H9 (cell line): ENCODE data around the gene SMIM3. TPM values are rescaled to one million over a fixed set of nuclear protein-coding genes. Genes with fewer than 3 reads are reported as not detected.
"Not testable (repeated sequence)": the region's sequence is repeated elsewhere in the genome, so short reads cannot be mapped to it uniquely, and the experiment has no call there.

Experiments
- DNase-seq: peaks from one replicate; pipeline ENCODE4 v3.0.0-alpha.2; 2017
- H2AFZ ChIP-seq: one replicate; pipeline ENCODE4 v1.6.1; 2013; ENCODE audit warnings: mild to moderate bottlenecking, low read length, control low read depth, moderate library complexity
- H2AK5ac ChIP-seq: 2 replicates; pipeline ENCODE4 v1.6.1; 2013; ENCODE audit warnings: low read length, control low read depth, mixed read lengths; ENCODE audit not compliant: insufficient read length
- H2BK120ac ChIP-seq: one replicate; pipeline ENCODE4 v1.6.1; 2013; ENCODE audit warnings: low read depth, mild to moderate bottlenecking, low read length, control low read depth, inconsistent platforms; ENCODE audit not compliant: poor library complexity, severe bottlenecking
- H2BK12ac ChIP-seq: 2 replicates; pipeline ENCODE4 v1.6.1; 2013; ENCODE audit warnings: low read length, control low read depth, mixed read lengths, low read depth; ENCODE audit not compliant: insufficient read length
- H2BK15ac ChIP-seq: 2 replicates; pipeline ENCODE4 v1.6.1; 2013; ENCODE audit warnings: low read depth, low read length, control low read depth
- H2BK20ac ChIP-seq: one replicate; pipeline ENCODE4 v1.6.1; 2013; ENCODE audit warnings: low read depth, mild to moderate bottlenecking, low read length, control low read depth, inconsistent platforms; ENCODE audit not compliant: poor library complexity, severe bottlenecking
- H2BK5ac ChIP-seq: 2 replicates; pipeline ENCODE4 v1.6.1; 2013; ENCODE audit warnings: low read length, control low read depth, mixed read lengths; ENCODE audit not compliant: insufficient read length
- H3K14ac ChIP-seq: 2 replicates; pipeline ENCODE4 v1.6.1; 2013; ENCODE audit warnings: low read length, control low read depth; ENCODE audit not compliant: insufficient read depth
- H3K18ac ChIP-seq: 2 replicates; pipeline ENCODE4 v1.6.1; 2013; ENCODE audit warnings: low read depth, mild to moderate bottlenecking, mixed read lengths, low read length, control low read depth; ENCODE audit not compliant: insufficient read length
- H3K23ac ChIP-seq: 2 replicates; pipeline ENCODE4 v1.6.1; 2013; ENCODE audit warnings: low read length, control low read depth, mixed read lengths, low read depth; ENCODE audit not compliant: insufficient read length
- H3K23me2 ChIP-seq: 2 replicates; pipeline ENCODE4 v1.6.1; 2013; ENCODE audit warnings: low read depth, mild to moderate bottlenecking, mixed read lengths, low read length, control low read depth; ENCODE audit not compliant: insufficient read length, poor library complexity, severe bottlenecking
- H3K27ac ChIP-seq: 2 replicates; pipeline ENCODE4 v1.5.1; 2013; ENCODE audit warnings: low read length, control low read depth, mixed read lengths, low read depth; ENCODE audit not compliant: insufficient read length
- H3K27me3 ChIP-seq: 2 replicates; pipeline ENCODE4 v1.6.1; 2013; ENCODE audit warnings: low read length, control low read depth, inconsistent platforms; ENCODE audit not compliant: insufficient read depth
- H3K4ac ChIP-seq: 2 replicates; pipeline ENCODE4 v1.6.1; 2013; ENCODE audit warnings: low read depth, mild to moderate bottlenecking, control low read depth, inconsistent platforms, low read length, moderate library complexity
- H3K4me1 ChIP-seq: 2 replicates; pipeline ENCODE4 v1.6.1; 2013; ENCODE audit warnings: low read length, control low read depth, inconsistent platforms; ENCODE audit not compliant: insufficient read depth
- H3K4me2 ChIP-seq: 2 replicates; pipeline ENCODE4 v1.6.1; 2013; ENCODE audit warnings: low read length, control low read depth, mixed read lengths; ENCODE audit not compliant: insufficient read length, insufficient read depth
- H3K56ac ChIP-seq: 2 replicates; pipeline ENCODE4 v1.6.1; 2013; ENCODE audit warnings: low read depth, mild to moderate bottlenecking, mixed read lengths, low read length, control low read depth; ENCODE audit not compliant: insufficient read length
- H3K79me1 ChIP-seq: 2 replicates; pipeline ENCODE4 v1.6.1; 2013; ENCODE audit warnings: low read depth, mild to moderate bottlenecking, moderate library complexity, low read length, control low read depth, inconsistent platforms; ENCODE audit not compliant: insufficient read depth, poor library complexity, severe bottlenecking
- H3K79me2 ChIP-seq: 2 replicates; pipeline ENCODE4 v1.6.1; 2013; ENCODE audit warnings: low read length, control low read depth, inconsistent platforms; ENCODE audit not compliant: insufficient read depth
- H3K9ac ChIP-seq: 2 replicates; pipeline ENCODE4 v1.6.1; 2013; ENCODE audit warnings: low read length, control low read depth, mixed read lengths; ENCODE audit not compliant: insufficient read length; ENCODE audit errors: extremely low read depth
- H3K9me3 ChIP-seq: one replicate; pipeline ENCODE4 v1.6.1; 2013; ENCODE audit warnings: low read depth, low read length, inconsistent platforms; ENCODE audit not compliant: control insufficient read depth
- H3T11ph ChIP-seq: one replicate; pipeline ENCODE4 v1.6.1; 2013; ENCODE audit warnings: mild to moderate bottlenecking, low read length, control low read depth, inconsistent platforms
- H4K20me1 ChIP-seq: one replicate; pipeline ENCODE4 v1.6.1; 2013; ENCODE audit not compliant: control insufficient read depth, insufficient read length, insufficient read depth
- H4K5ac ChIP-seq: 2 replicates; pipeline ENCODE4 v1.6.1; 2013; ENCODE audit warnings: low read depth, mild to moderate bottlenecking, mixed read lengths, low read length, control low read depth; ENCODE audit not compliant: insufficient read length
- H4K8ac ChIP-seq: replicated peaks from 2 replicates; pipeline ENCODE4 v1.6.1; 2013; ENCODE audit warnings: low read length, control low read depth, mixed read lengths, low read depth; ENCODE audit not compliant: insufficient read length
- H4K91ac ChIP-seq: 2 replicates; pipeline ENCODE4 v1.6.1; 2013; ENCODE audit warnings: low read depth, mild to moderate bottlenecking, moderate library complexity, mixed read lengths, low read length, control low read depth; ENCODE audit not compliant: insufficient read length
- H3K27ac Mint-ChIP-seq, 3 experiments: 2 replicates in 2 of 3; 3 replicates in 1 of 3; pipeline ENCODE4 v1.8.0; 2020 to 2021; ENCODE audit warnings: mixed read lengths in 3 of 3, mild to moderate bottlenecking in 1 of 3, moderate library complexity in 1 of 3
- H3K27me3 Mint-ChIP-seq: 2 replicates; pipeline ENCODE4 v1.8.0; 2021; ENCODE audit warnings: low read depth, mild to moderate bottlenecking, moderate library complexity, mixed read lengths
- H3K36me3 Mint-ChIP-seq, 3 experiments: 2 replicates in 2 of 3; 3 replicates in 1 of 3; pipeline ENCODE4 v1.8.0; 2020 to 2021; ENCODE audit warnings: low read depth in 3 of 3, mixed read lengths in 3 of 3; ENCODE audit not compliant: insufficient read depth in 1 of 3
- H3K4me1 Mint-ChIP-seq, 2 experiments: 2 replicates each; pipeline ENCODE4 v1.8.0; 2020; ENCODE audit warnings: mixed read lengths in 2 of 2
- H3K4me3 Mint-ChIP-seq, 2 experiments: 2 replicates in 1 of 2; 3 replicates in 1 of 2; pipeline ENCODE4 v1.8.0; 2020 to 2021; ENCODE audit warnings: mild to moderate bottlenecking in 2 of 2, mixed read lengths in 2 of 2, moderate library complexity in 1 of 2
- H3K9me3 Mint-ChIP-seq, 2 experiments: 2 replicates in 1 of 2; 3 replicates in 1 of 2; pipeline ENCODE4 v1.8.0; 2020; ENCODE audit warnings: mild to moderate bottlenecking in 2 of 2, mixed read lengths in 2 of 2, moderate library complexity in 1 of 2
- CTCF ChIP-seq: fragments of 200-600 bp; sonication (generic); conservative IDR thresholded peaks from 3 replicates; pipeline ENCODE4 v1.8.0; 2021; ENCODE audit warnings: antibody characterized with exemption, mild to moderate bottlenecking
- WGBS: extraction: QIAGEN DNeasy Blood & Tissue Kit; methylation state at CpG from one replicate; pipeline ENCODE4 v1.1.7; 2013; ENCODE audit warnings: missing lambda C conversion rate, low lambda C conversion rate, mixed read lengths; ENCODE audit not compliant: insufficient read length; ENCODE audit errors: extremely low coverage; 5-methylcytosine and 5-hydroxymethylcytosine counted together
- total RNA-seq: library from RNA; stranded (reverse); gene quantifications from 2 replicates; pipeline ENCODE4 v1.2.1, GENCODE V29; 2021

The SMIM3 gene
- total RNA-seq, 1 experiment from 2014 or later, result 42.0 TPM

GRCh38 chr5:150829744-150830143 is 51.2 kb downstream of the SMIM3 start:
- Histone ChIP-seq H2BK120ac (no peak overlapping the region), H3K9me3 (no peaks in the 10 kb centered on the region), H3K18ac (no peak overlapping the region), H3K79me2 (no peaks in the 10 kb centered on the region), H2BK12ac (no peak overlapping the region), H3K56ac (no peak overlapping the region), H3K4ac (no peak overlapping the region), H2AK5ac (no peak overlapping the region), H4K91ac (no peak overlapping the region), H3K4me1 (no peaks in the 10 kb centered on the region), H2BK20ac (no peak overlapping the region), H3K9ac (no peak overlapping the region), H3K23ac (no peak overlapping the region), H3K27me3 (no peaks in the 10 kb centered on the region), H4K8ac (no peak overlapping the region), H3K79me1 (no peaks in the 10 kb centered on the region), H4K5ac (no peak overlapping the region), H3K4me2 (no peak overlapping the region), H3K23me2 (no peaks in the 10 kb centered on the region), H3K14ac (no peak overlapping the region), H3T11ph (no peak overlapping the region), H4K20me1 (no peaks in the 10 kb centered on the region), H2AFZ (no peak overlapping the region), H2BK5ac (no peak overlapping the region), H3K27ac (no peak overlapping the region), H2BK15ac (no peak overlapping the region)
- Mint-ChIP-seq H3K4me1 (no peaks in the 10 kb centered on the region), H3K36me3 (peaks cover 2 to 13% (median 7%) of the 10 kb centered on the region in 3 experiments; a peak in 5 of 7 replicates), H3K4me3 (no peak overlapping the region), H3K27ac (no peak overlapping the region), H3K27me3 (no peaks in the 10 kb centered on the region), H3K9me3 (peaks cover 32 to 34% of the 10 kb centered on the region in 2 experiments)
- no peak for TF ChIP-seq CTCF
- no peak for DNase-seq
- WGBS, result no CpG with 5 or more reads among the region's 5 CpGs

- not testable (repeated sequence) for H3K18ac ChIP-seq, DNase-seq, H4K8ac ChIP-seq, H3K56ac ChIP-seq, H3K27ac ChIP-seq, H3K23me2 ChIP-seq, H2BK5ac ChIP-seq, H3K27me3 ChIP-seq, H2AK5ac ChIP-seq, H3K27ac Mint-ChIP-seq, H3K14ac ChIP-seq, H3T11ph ChIP-seq, H2BK15ac ChIP-seq, H3K79me2 ChIP-seq, H2AFZ ChIP-seq, H3K4me2 ChIP-seq, H3K4me1 ChIP-seq, H3K79me1 ChIP-seq, H3K4me3 Mint-ChIP-seq, H4K20me1 ChIP-seq, H3K9ac ChIP-seq, H2BK120ac ChIP-seq, H4K91ac ChIP-seq, H3K9me3 ChIP-seq, H2BK12ac ChIP-seq, H4K5ac ChIP-seq, H2BK20ac ChIP-seq, H3K23ac ChIP-seq, H3K4me1 Mint-ChIP-seq, H3K4ac ChIP-seq, H3K27me3 Mint-ChIP-seq
- WGBS, result no CpG with 5 or more reads among the region's 3 CpGs
- Mint-ChIP-seq H3K9me3 (peaks cover 33 to 34% of the 10 kb centered on the region in 2 experiments), H3K36me3 (peaks cover 2 to 13% (median 7%) of the 10 kb centered on the region in 3 experiments; a peak in 5 of 7 replicates)
These were observed 53.3 kb downstream of the SMIM3 start for GRCh38 chr5:150831821-150832220.
